Measurements from ENCODE around the gene PPP2R1A.

Gene PPP2R1A

DNA sequence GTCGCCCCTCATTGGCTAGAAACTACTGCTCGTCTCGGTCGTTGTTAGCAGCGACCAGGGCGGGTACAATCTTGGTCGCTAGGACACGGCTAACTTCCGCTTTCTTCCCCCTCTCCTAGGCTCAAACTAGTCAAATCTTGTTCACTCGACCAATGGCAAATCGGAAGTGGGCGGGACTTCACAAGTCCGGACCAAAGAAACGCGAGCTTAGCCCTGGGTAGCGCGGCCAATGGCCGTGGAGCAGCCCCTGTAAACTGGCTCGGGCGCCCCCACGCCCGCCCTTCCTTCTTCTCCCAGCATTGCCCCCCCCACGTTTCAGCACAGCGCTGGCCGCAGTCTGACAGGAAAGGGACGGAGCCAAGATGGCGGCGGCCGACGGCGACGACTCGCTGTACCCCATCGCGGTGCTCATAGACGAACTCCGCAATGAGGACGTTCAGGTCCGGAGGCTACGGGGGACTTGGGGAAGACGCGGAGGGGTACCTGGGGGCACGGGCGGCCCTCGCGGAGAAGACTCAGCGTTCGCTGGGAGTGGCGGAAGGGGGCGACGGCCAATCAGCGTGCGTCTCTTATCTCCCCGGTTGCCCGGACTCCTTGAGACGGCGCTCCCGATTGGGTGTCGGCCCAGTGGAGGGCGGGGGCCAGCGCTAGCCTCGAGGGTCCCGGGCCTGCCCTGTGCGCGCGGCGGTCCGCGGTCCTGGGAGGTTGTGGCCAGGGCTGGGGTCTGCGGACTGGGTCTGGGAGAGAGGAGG, at the start of gene PPP2R1A (continued):
- TF ChIP-seq ZNF580 (tag by site-specific recombination; IDR thresholded peaks at IDR 0.05) (peak; percentile 27; the same call in 1 of the 2 replicates), HOXD13 (CRISPR knock-in tag; IDR thresholded peaks at IDR 0.05; ENCODE audit: borderline replicate concordance) (0 out of 2 replicates have a peak, but pooled peaks have one; percentile 53), ZNF335 (tag by site-specific recombination; conservative IDR thresholded peaks at IDR 0.05) (no peak; the same call in 1 of the 2 replicates), ZIC2 (tag by site-specific recombination; IDR thresholded peaks at IDR 0.05) (no peak), KLF9 (tag by site-specific recombination; IDR thresholded peaks at IDR 0.05; ENCODE audit: low read depth) (peak; percentile 73), ZFP37 (tag by site-specific recombination; IDR thresholded peaks at IDR 0.05) (peak; percentile 93), SP2 (tag by site-specific recombination; IDR thresholded peaks at IDR 0.05) (peak; percentile 86)

GRCh38 chr19:52141203-52141602, 48.6 kb upstream of the PPP2R1A start:
- Histone ChIP-seq H3K36me3 (ENCODE audit: control insufficient read depth in 2 of 2, insufficient read depth in 1 of 2, low read length in 2 of 2) (peaks cover 0 to 5% of the 10 kb centered on the region in 2 experiments; a peak in 2 of 3 replicates), H3K9me3 (ENCODE audit: control insufficient read depth, insufficient read depth, low read depth, low read length) (no peaks in the 10 kb centered on the region), H3K4me3 (ENCODE audit: low read depth, low read length) (no peak overlapping the region), H3K27ac (ENCODE audit: extremely low read depth, low read depth, low read length) (no peak overlapping the region), H3K4me1 (ENCODE audit: control insufficient read depth, insufficient read depth, low read length) (no peaks in the 10 kb centered on the region)
- ChIA-PET CTCF (no interaction called here), POLR2A (interaction anchor here (2.3 kb wide), 1 partner anchor 48 kb away, joined by 17 read pairs; the partner anchor contains the start of gene PPP2R1A)
- TF ChIP-seq, protein P1, sequence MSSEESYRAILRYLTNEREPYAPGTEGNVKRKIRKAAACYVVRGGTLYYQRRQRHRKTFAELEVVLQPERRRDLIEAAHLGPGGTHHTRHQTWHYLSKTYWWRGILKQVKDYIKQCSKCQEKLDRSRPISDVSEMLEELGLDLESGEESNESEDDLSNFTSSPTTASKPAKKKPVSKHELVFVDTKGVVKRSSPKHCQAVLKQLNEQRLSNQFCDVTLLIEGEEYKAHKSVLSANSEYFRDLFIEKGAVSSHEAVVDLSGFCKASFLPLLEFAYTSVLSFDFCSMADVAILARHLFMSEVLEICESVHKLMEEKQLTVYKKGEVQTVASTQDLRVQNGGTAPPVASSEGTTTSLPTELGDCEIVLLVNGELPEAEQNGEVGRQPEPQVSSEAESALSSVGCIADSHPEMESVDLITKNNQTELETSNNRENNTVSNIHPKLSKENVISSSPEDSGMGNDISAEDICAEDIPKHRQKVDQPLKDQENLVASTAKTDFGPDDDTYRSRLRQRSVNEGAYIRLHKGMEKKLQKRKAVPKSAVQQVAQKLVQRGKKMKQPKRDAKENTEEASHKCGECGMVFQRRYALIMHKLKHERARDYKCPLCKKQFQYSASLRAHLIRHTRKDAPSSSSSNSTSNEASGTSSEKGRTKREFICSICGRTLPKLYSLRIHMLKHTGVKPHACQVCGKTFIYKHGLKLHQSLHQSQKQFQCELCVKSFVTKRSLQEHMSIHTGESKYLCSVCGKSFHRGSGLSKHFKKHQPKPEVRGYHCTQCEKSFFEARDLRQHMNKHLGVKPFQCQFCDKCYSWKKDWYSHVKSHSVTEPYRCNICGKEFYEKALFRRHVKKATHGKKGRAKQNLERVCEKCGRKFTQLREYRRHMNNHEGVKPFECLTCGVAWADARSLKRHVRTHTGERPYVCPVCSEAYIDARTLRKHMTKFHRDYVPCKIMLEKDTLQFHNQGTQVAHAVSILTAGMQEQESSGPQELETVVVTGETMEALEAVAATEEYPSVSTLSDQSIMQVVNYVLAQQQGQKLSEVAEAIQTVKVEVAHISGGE (tag by site-specific recombination; conservative IDR thresholded peaks at IDR 0.05; ENCODE audit: low read depth) = no peak
- TF ChIP-seq ZNF239 (tag by site-specific recombination; IDR thresholded peaks at IDR 0.05) = no peak
- no peak for TF ChIP-seq ZNF426 (tag by site-specific recombination; IDR thresholded peaks at IDR 0.05)
- no peak for TF ChIP-seq ZNF830 (tag by site-specific recombination; IDR thresholded peaks at IDR 0.05; ENCODE audit: low read depth)
- TF ChIP-seq ZNF48 (tag by site-specific recombination; IDR thresholded peaks at IDR 0.05) = no peak
- no peak for TF ChIP-seq PRDM1 (tag by site-specific recombination; IDR thresholded peaks at IDR 0.05)
- no peak for TF ChIP-seq ZNF449 (tag by site-specific recombination; IDR thresholded peaks at IDR 0.05)
- TF ChIP-seq RBAK (tag by site-specific recombination; IDR thresholded peaks at IDR 0.05) = no peak

DNA sequence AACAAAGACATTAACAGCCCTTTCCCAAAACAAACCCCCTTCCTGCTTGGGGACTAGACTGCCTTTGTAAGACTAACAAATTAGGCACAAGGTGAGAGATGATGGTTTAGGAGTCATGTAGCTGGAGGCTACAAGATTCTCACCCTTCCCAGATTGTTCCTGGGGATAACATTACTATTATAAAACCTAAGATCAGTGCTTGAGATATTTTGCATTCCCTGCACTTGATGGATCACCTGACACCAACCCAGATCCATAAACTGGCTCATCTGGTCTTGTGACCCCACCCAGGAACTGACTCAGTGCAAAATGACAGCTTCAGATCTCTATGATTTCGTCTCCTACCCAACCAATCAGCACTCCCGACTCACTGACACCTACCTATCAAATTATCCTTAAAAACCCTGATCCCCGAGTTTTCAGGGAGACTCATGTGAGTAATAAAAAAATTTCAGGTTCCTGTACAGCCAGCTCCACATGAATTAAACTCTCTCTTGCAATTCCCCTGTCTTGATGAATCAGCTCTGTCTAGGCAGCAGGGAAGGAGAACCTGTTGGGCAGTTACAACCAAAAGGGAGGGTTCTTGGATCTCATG, 47.8 kb upstream of the PPP2R1A start:
- CTCF ChIA-PET = no interaction called here
- H3K4me3 ChIP-seq (ENCODE audit: low read depth, low read length) = no peak overlapping the region
- H3K27ac ChIP-seq (ENCODE audit: extremely low read depth, low read depth, low read length) = no peak overlapping the region
- H3K4me1 ChIP-seq (ENCODE audit: control insufficient read depth, insufficient read depth, low read length) = no peaks in the 10 kb centered on the region
- no peaks in the 10 kb centered on the region for H3K9me3 ChIP-seq (ENCODE audit: control insufficient read depth, insufficient read depth, low read depth, low read length)
- TF ChIP-seq, protein P2, sequence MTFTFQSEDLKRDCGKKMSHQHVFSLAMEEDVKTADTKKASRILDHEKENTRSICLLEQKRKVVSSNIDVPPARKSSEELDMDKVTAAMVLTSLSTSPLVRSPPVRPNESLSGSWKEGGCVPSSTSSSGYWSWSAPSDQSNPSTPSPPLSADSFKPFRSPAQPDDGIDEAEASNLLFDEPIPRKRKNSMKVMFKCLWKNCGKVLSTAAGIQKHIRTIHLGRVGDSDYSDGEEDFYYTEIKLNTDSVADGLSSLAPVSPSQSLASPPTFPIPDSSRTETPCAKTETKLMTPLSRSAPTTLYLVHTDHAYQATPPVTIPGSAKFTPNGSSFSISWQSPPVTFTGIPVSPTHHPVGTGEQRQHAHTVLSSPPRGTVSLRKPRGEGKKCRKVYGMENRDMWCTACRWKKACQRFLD (tag by site-specific recombination; IDR thresholded peaks at IDR 0.05) = no peak
- no peak for TF ChIP-seq BCL11B (tag by site-specific recombination; IDR thresholded peaks at IDR 0.05; ENCODE audit: low read depth)
- no peak for TF ChIP-seq ZNF311 (tag by site-specific recombination; IDR thresholded peaks at IDR 0.05; ENCODE audit: borderline replicate concordance)
- no peak for TF ChIP-seq HOXD13 (CRISPR knock-in tag; IDR thresholded peaks at IDR 0.05; ENCODE audit: borderline replicate concordance)
- TF ChIP-seq ZBTB17 (tag by site-specific recombination; IDR thresholded peaks at IDR 0.05) = no peak
- no peak for TF ChIP-seq ZSCAN16 (tag by site-specific recombination; IDR thresholded peaks at IDR 0.05)
- POLR2A ChIA-PET = interaction anchor here (0.6 kb wide), 1 partner anchor 170 kb away, joined by 5 read pairs; no protein-coding TSS in a partner anchor
- no peaks in the 10 kb centered on the region; a peak in 1 of 3 replicates for H3K36me3 ChIP-seq (ENCODE audit: control insufficient read depth in 2 of 2, insufficient read depth in 1 of 2, low read length in 2 of 2)
